Neural cell (in vitro differentiated cells): ENCODE measurements around the gene NPAS3. TPM values are rescaled to one million over a fixed set of nuclear protein-coding genes. Genes with fewer than 3 reads are reported as not detected.

ENCODE experiments used
- H2AFZ ChIP-seq: fragments of 200-600, 300-800 bp; sonication (generic), shearing (Covaris generic); 2 replicates; pipeline ENCODE4 v1.6.0; 2014; ENCODE audit warnings: low read depth, mild to moderate bottlenecking, antibody characterized with exemption, low read length, moderate library complexity
- H3F3A ChIP-seq: fragments of 200-600 bp; shearing (Covaris generic); 2 replicates; pipeline ENCODE4 v1.6.1; 2016; ENCODE audit warnings: mild to moderate bottlenecking, moderate library complexity, mixed read lengths, antibody characterized with exemption, low read length; ENCODE audit not compliant: insufficient read depth, poor library complexity, severe bottlenecking
- H3K27ac ChIP-seq: fragments of 200-600, 300-800 bp; sonication (generic), shearing (Covaris generic); 2 replicates; pipeline ENCODE4 v1.5.1; 2014; ENCODE audit warnings: mild to moderate bottlenecking, low read length, moderate library complexity
- H3K27me3 ChIP-seq: fragments of 300-800, 200-600 bp; sonication (generic), shearing (Covaris generic); 2 replicates; pipeline ENCODE4 v1.6.0; 2014; ENCODE audit warnings: mild to moderate bottlenecking, low read depth, low read length, moderate library complexity; ENCODE audit not compliant: insufficient read depth
- H3K36me3 ChIP-seq: fragments of 300-800, 200-600 bp; sonication (generic), shearing (Covaris generic); 2 replicates; pipeline ENCODE4 v1.5.1; 2014; ENCODE audit warnings: mild to moderate bottlenecking, antibody characterized with exemption, low read length, moderate library complexity; ENCODE audit not compliant: insufficient read depth
- H3K4me2 ChIP-seq: fragments of 300-800, 200-600 bp; sonication (generic), shearing (Covaris generic); 2 replicates; pipeline ENCODE4 v1.6.0; 2014; ENCODE audit warnings: mild to moderate bottlenecking, low read length
- H3K4me3 ChIP-seq: fragments of 300-800, 200-600 bp; sonication (generic), shearing (Covaris generic); 2 replicates; pipeline ENCODE4 v1.5.1; 2014; ENCODE audit warnings: mild to moderate bottlenecking, low read length, moderate library complexity
- H3K79me2 ChIP-seq: fragments of 200-600 bp; shearing (Covaris generic); replicated peaks from 2 replicates; pipeline ENCODE4 v1.6.0; 2014; ENCODE audit warnings: mild to moderate bottlenecking, low read length, moderate library complexity; ENCODE audit not compliant: insufficient read depth
- H3K9ac ChIP-seq: fragments of 300-800, 200-600 bp; sonication (generic), shearing (Covaris generic); 2 replicates; pipeline ENCODE4 v1.6.1; 2016; ENCODE audit warnings: mild to moderate bottlenecking, low read length, mixed read lengths
- H3K9me2 ChIP-seq: fragments of 200-600 bp; shearing (Covaris generic); 2 replicates; pipeline ENCODE4 v1.6.1; 2016; ENCODE audit warnings: mild to moderate bottlenecking, low read length, mixed read lengths; ENCODE audit not compliant: insufficient read depth
- H3K9me3 ChIP-seq: fragments of 200-600, 300-800 bp; sonication (generic), shearing (Covaris generic); 2 replicates; pipeline ENCODE4 v1.6.1; 2016; ENCODE audit warnings: mild to moderate bottlenecking, mixed run types, low read length, moderate library complexity, mixed read lengths
- H4K20me1 ChIP-seq: fragments of 200-600 bp; shearing (Covaris generic); 2 replicates; pipeline ENCODE4 v1.6.1; 2016; ENCODE audit warnings: mild to moderate bottlenecking, mixed run types; ENCODE audit not compliant: insufficient read depth
- EZH2 ChIP-seq: fragments of 200-600, 300-800 bp; shearing (Covaris generic), sonication (generic); IDR thresholded peaks from 2 replicates; pipeline ENCODE4 v1.6.1; 2014; ENCODE audit warnings: antibody characterized with exemption, low read length, borderline replicate concordance, mild to moderate bottlenecking; ENCODE audit not compliant: insufficient read depth, poor library complexity, severe bottlenecking
- MXI1 ChIP-seq: fragments of 450-650 bp; conservative IDR thresholded peaks from 2 replicates; pipeline ENCODE4 v1.6.1; 2014; ENCODE audit warnings: antibody characterized with exemption, mild to moderate bottlenecking; ENCODE audit not compliant: poor library complexity, severe bottlenecking
- POLR2AphosphoS5 ChIP-seq: IDR thresholded peaks from 2 replicates; pipeline ENCODE4 v1.6.1; 2012
- RAD21 ChIP-seq: fragments of 450-650 bp; conservative IDR thresholded peaks from 2 replicates; pipeline ENCODE4 v1.6.1; 2014; ENCODE audit warnings: antibody characterized with exemption, mild to moderate bottlenecking, moderate library complexity
- SMC3 ChIP-seq: fragments of 450-650 bp; conservative IDR thresholded peaks from 2 replicates; pipeline ENCODE4 v1.6.1; 2014; ENCODE audit warnings: antibody characterized with exemption, mild to moderate bottlenecking, moderate library complexity; ENCODE audit not compliant: poor library complexity
- TAF1 ChIP-seq: IDR thresholded peaks from 2 replicates; pipeline ENCODE4 v1.6.1; 2012; ENCODE audit warnings: low read depth
- polyA plus RNA-seq: library from polyadenylated mRNA; depleted of rRNA; stranded (reverse); fragments of >200 nt; gene quantifications from 2 replicates; pipeline ENCODE4 v1.2.3, GENCODE V29; 2014
- TF ChIP-seq, protein P1 (sequence below): fragments of 450-650 bp; IDR thresholded peaks from 2 replicates; pipeline ENCODE4 v1.5.1; 2014; ENCODE audit warnings: antibody characterized with exemption, mild to moderate bottlenecking, moderate library complexity; ENCODE audit not compliant: poor library complexity, severe bottlenecking
- TF ChIP-seq, protein P2 (sequence below): IDR thresholded peaks from 2 replicates; pipeline ENCODE4 v1.6.1; 2012; ENCODE audit warnings: borderline replicate concordance

NPAS3 gene
- polyA plus RNA-seq, 1 donor from 2014 or later: 1.3 TPM

DNA sequence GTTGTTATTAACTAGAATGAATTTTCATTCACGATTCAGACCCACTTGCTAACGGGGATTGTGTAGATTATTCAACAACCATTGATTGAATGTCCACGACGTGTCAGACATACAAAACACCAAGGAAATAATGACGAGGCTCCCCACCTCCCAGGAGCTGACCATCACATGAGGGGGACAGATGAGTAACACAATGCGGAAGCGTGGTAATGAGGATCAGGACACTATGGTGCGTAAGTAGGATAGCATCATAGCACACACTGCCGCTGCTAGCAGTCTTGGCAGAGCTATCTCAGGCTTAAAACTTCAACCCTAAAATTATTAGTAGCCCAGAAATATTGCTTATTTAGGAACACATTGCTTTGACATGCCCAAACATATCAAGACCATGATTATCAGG, 746.3 kb downstream of the NPAS3 start:
- Histone ChIP-seq H3K9me3 (no peaks in the 10 kb centered on the region), H3K79me2 (no peaks in the 10 kb centered on the region), H4K20me1 (no peaks in the 10 kb centered on the region), H3K36me3 (no peaks in the 10 kb centered on the region), H3K9ac (no peak overlapping the region), H3F3A (no peaks in the 10 kb centered on the region), H3K4me2 (no peak overlapping the region), H2AFZ (no peak overlapping the region), H3K27ac (no peak overlapping the region), H3K4me3 (no peak overlapping the region), H3K27me3 (no peaks in the 10 kb centered on the region), H3K9me2 (no peaks in the 10 kb centered on the region)
- TF ChIP-seq POLR2AphosphoS5 (no peak), TAF1 (no peak), SMC3 (no peak), RAD21 (no peak)
- TF ChIP-seq, protein P1, sequence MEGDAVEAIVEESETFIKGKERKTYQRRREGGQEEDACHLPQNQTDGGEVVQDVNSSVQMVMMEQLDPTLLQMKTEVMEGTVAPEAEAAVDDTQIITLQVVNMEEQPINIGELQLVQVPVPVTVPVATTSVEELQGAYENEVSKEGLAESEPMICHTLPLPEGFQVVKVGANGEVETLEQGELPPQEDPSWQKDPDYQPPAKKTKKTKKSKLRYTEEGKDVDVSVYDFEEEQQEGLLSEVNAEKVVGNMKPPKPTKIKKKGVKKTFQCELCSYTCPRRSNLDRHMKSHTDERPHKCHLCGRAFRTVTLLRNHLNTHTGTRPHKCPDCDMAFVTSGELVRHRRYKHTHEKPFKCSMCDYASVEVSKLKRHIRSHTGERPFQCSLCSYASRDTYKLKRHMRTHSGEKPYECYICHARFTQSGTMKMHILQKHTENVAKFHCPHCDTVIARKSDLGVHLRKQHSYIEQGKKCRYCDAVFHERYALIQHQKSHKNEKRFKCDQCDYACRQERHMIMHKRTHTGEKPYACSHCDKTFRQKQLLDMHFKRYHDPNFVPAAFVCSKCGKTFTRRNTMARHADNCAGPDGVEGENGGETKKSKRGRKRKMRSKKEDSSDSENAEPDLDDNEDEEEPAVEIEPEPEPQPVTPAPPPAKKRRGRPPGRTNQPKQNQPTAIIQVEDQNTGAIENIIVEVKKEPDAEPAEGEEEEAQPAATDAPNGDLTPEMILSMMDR: no peak
- TF ChIP-seq, protein P2, sequence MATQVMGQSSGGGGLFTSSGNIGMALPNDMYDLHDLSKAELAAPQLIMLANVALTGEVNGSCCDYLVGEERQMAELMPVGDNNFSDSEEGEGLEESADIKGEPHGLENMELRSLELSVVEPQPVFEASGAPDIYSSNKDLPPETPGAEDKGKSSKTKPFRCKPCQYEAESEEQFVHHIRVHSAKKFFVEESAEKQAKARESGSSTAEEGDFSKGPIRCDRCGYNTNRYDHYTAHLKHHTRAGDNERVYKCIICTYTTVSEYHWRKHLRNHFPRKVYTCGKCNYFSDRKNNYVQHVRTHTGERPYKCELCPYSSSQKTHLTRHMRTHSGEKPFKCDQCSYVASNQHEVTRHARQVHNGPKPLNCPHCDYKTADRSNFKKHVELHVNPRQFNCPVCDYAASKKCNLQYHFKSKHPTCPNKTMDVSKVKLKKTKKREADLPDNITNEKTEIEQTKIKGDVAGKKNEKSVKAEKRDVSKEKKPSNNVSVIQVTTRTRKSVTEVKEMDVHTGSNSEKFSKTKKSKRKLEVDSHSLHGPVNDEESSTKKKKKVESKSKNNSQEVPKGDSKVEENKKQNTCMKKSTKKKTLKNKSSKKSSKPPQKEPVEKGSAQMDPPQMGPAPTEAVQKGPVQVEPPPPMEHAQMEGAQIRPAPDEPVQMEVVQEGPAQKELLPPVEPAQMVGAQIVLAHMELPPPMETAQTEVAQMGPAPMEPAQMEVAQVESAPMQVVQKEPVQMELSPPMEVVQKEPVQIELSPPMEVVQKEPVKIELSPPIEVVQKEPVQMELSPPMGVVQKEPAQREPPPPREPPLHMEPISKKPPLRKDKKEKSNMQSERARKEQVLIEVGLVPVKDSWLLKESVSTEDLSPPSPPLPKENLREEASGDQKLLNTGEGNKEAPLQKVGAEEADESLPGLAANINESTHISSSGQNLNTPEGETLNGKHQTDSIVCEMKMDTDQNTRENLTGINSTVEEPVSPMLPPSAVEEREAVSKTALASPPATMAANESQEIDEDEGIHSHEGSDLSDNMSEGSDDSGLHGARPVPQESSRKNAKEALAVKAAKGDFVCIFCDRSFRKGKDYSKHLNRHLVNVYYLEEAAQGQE: no peak

DNA sequence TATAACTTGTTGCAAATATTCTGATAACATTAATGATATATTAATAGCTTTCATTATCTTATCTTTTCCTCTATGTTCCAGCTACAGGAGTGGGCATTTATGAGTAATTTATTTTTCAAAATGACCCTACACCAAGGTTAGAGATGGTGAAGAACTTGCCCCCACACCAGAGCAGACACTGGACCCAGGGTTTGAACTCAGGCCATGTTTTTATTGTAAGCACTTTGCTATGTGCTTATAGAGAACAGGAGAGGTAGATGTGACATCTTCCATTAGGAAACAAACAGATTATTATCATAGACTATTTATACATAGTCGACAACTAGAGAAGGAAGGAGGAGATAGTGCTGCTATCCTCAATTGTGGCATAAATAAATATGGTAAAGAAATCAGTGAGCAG, 747.0 kb downstream of the NPAS3 start:
- H3K9me2 ChIP-seq: no peaks in the 10 kb centered on the region
- H3K9ac ChIP-seq: no peak overlapping the region
- H4K20me1 ChIP-seq: no peaks in the 10 kb centered on the region
- H3K4me2 ChIP-seq: no peak overlapping the region
- no peaks in the 10 kb centered on the region for H3F3A ChIP-seq
- no peaks in the 10 kb centered on the region for H3K27me3 ChIP-seq
- no peaks in the 10 kb centered on the region for H3K79me2 ChIP-seq
- no peak overlapping the region for H3K27ac ChIP-seq
- no peaks in the 10 kb centered on the region for H3K36me3 ChIP-seq
- H3K4me3 ChIP-seq: no peak overlapping the region
- H3K9me3 ChIP-seq: no peaks in the 10 kb centered on the region
- no peak overlapping the region for H2AFZ ChIP-seq
- TF ChIP-seq POLR2AphosphoS5: no peak
- no peak for TF ChIP-seq MXI1
- TF ChIP-seq EZH2: no peak
- TF ChIP-seq, protein P2: no peak
